ENCODE results near the gene GPR26.

The GPR26 gene

DNA sequence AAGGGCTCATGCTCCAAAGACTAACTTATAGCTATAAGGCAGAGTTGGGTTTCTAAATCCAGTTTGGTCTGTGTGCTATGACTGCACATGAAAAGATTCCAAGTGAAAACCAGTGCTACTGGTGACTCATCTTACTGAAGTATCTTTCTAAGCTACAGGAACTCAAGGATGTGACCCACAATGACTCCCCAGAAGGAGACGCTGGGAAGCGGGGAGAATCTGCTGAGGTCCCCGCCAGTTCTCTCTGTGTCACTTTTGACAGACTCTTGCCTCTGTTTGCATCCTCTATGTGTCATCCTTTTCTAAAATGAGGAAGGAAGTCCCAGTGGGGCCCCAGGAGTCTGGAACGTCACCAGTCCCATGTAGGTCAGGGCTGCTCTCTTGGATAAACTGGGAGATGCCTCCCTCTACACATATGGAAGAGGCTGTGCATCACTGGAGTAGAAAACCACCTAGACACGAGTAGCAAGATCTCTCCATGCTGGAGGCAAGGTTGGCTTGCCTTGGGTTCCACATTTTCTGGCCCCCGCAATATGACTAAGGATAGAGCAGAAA is 28.8 kb upstream of the GPR26 start:
- no peak for DNase-seq (ENCODE audit: extremely low read depth, low read depth)
- TF ChIP-seq, protein P1, sequence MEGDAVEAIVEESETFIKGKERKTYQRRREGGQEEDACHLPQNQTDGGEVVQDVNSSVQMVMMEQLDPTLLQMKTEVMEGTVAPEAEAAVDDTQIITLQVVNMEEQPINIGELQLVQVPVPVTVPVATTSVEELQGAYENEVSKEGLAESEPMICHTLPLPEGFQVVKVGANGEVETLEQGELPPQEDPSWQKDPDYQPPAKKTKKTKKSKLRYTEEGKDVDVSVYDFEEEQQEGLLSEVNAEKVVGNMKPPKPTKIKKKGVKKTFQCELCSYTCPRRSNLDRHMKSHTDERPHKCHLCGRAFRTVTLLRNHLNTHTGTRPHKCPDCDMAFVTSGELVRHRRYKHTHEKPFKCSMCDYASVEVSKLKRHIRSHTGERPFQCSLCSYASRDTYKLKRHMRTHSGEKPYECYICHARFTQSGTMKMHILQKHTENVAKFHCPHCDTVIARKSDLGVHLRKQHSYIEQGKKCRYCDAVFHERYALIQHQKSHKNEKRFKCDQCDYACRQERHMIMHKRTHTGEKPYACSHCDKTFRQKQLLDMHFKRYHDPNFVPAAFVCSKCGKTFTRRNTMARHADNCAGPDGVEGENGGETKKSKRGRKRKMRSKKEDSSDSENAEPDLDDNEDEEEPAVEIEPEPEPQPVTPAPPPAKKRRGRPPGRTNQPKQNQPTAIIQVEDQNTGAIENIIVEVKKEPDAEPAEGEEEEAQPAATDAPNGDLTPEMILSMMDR (IDR thresholded peaks at IDR 0.05; ENCODE audit: low read depth, low read length): no peak

DNA sequence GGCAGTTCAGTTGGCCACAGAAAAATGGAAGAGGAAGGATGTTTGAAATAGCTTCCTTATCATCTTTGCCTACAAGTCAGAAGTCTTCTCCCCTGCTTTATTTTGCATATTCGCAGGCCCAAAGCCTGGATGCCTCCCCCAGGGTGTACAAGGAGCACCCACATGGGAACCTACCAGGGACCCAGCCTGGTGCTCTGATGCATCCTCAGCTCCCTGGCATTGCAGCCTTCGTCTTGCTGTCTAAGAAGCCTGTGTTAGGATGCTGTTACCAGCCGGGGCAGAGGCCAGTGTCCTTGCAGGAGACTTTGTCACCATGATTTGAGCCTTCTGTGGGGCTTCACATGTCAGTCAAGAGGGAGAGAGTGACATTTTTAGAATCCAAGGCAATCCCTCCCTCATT is 27.0 kb upstream of the GPR26 start:
- DNase-seq (ENCODE audit: extremely low read depth, low read depth): no peak
- TF ChIP-seq, protein P1 (IDR thresholded peaks at IDR 0.05; ENCODE audit: low read depth, low read length): no peak

DNA sequence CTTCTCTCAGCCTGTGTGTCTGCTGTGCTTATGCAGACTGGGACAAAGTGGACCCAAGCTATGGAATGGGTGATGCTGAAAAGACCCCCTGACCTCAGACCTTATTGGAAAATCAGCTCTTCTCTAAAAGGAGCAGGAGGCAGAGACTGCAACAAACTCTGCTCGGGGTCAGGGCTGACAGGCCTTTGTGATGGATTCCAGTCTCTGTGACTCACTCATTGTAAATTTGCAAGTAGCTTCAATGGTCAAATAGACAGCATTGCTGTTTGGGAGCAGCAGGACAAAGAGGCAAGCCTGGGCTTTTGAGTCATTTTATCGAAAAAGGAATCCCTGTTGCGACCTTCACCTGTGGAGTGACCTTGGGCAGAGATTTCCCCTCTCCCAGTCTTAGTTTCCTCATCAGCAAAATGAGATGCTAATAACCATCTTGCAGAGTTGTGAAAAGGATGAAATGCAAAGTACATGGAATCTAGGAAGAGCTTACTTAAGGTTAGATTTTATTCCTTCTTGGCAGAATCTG is 26.1 kb upstream of the GPR26 start:
- no peak for DNase-seq (ENCODE audit: extremely low read depth, low read depth)
- TF ChIP-seq, protein P1 (IDR thresholded peaks at IDR 0.05; ENCODE audit: low read depth, low read length): no peak

GRCh38 chr10:123642293-123642692 is 23.9 kb upstream of the GPR26 start:
- no peak for DNase-seq (ENCODE audit: extremely low read depth, low read depth)
- TF ChIP-seq, protein P1 (IDR thresholded peaks at IDR 0.05; ENCODE audit: low read depth, low read length): no peak; the same call in 1 of the 2 replicates

- no peak for DNase-seq (ENCODE audit: extremely low read depth, low read depth)
- TF ChIP-seq, protein P1 (IDR thresholded peaks at IDR 0.05; ENCODE audit: low read depth, low read length): no peak; the same call in none of the 2 replicates
Observed at GRCh38 chr10:123642697-123643096, 23.5 kb upstream of the GPR26 start.

GRCh38 chr10:123643315-123643714 is 22.8 kb upstream of the GPR26 start:
- TF ChIP-seq, protein P1 (IDR thresholded peaks at IDR 0.05; ENCODE audit: low read depth, low read length): no peak
- DNase-seq (ENCODE audit: extremely low read depth, low read depth): no peak

GRCh38 chr10:123645016-123645415 is 21.1 kb upstream of the GPR26 start:
- DNase-seq (ENCODE audit: extremely low read depth, low read depth): no peak
- TF ChIP-seq, protein P1 (IDR thresholded peaks at IDR 0.05; ENCODE audit: low read depth, low read length): no peak
